GM18858 (cell line): ENCODE results near the gene LIFR.
"Not testable (repeated sequence)": the region's sequence is repeated elsewhere in the genome, so short reads cannot be mapped to it uniquely, and the experiment has no call there.

ENCODE experiments used
- ATAC-seq: cut with Tn5 transposase; IDR thresholded peaks from one replicate; pipeline ENCODE4 v1.9.1; 2021; ENCODE audit not compliant: unreplicated experiment

LIFR gene

DNA sequence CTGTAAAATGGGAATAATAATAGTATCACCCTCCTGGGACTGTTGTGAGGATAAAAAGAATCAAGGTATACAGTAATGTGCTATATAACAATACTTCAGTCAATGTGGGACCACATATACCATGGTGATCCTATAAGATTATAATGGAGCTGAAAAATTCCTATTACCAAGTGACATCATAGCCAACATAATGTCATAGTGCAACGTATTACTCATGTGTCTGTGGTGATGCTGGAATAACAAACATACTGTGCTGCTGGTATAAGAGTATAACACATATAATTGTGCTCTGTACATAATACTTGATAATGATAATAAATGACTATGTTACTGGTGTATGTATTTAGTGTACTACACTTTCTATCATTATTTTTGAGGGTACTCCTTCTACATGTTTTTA lies 38.1 kb downstream of the LIFR start:
- ATAC-seq = no peak

- ATAC-seq = not testable (repeated sequence)
These were observed 39.8 kb downstream of the LIFR start for GRCh38 chr5:38516649-38517048.

DNA sequence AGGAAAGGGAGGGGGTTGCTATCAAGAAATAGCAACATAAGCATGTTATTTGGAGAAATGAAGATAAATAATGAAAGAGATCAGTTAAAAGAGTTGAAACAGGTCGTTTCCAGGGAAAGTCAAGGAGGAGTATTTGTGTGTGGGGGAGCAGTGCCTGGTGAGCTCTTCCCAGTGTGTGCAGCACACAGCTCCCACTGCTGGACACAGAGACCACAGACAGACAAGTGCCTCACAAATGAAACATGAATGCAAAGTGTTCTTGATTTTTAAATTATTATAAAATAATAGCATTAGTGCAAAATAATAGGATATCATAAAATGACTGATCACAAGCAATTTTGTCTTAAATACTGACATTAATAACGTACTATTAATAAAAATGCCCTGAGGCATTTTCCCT lies 40.8 kb downstream of the LIFR start:
- ATAC-seq = no peak

DNA sequence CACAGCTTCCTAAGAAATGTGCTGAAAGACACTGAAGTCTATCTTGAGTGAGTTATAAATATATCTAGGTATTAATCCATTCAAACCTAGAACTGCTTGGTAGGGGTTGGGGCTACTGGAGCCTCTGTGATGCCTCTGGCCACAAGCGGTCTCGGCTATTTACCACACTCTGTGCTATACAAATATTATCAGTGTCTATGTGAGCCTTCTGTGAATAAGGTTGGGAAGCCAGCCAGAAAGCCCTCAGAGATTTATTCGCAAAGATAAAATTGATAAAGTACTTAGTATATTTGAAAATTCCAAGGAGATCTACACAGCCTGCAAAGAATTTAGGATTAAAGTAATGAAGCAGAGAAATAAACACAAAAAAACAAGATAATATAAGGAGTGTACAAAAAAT lies 41.4 kb downstream of the LIFR start:
- no peak for ATAC-seq

GRCh38 chr5:38509185-38509584 lies 47.3 kb downstream of the LIFR start:
- no peak for ATAC-seq

DNA sequence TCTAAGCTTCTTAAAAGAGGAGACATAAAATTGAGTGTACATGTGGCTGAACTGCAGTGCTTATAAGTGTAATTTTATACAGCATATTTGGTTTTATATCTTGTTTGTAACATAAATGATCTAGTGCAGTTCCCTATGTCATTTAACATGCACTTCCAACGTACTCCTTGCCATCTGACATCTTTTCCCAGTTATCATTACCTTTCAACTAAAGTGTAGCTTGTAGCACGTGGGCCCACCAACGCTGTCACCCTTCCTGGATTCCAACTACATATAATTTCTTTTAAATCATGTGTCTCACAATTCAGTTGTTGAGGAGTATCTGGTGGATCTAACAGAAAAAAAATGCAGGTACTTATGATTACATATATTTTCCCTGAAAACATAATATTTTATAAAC lies 50.1 kb downstream of the LIFR start:
- no peak for ATAC-seq

GRCh38 chr5:38500573-38501260 lies 55.7 kb downstream of the LIFR start:
- no peak for ATAC-seq

- no peak for ATAC-seq
These were observed 58.5 kb downstream of the LIFR start for GRCh38 chr5:38497946-38498345.

DNA sequence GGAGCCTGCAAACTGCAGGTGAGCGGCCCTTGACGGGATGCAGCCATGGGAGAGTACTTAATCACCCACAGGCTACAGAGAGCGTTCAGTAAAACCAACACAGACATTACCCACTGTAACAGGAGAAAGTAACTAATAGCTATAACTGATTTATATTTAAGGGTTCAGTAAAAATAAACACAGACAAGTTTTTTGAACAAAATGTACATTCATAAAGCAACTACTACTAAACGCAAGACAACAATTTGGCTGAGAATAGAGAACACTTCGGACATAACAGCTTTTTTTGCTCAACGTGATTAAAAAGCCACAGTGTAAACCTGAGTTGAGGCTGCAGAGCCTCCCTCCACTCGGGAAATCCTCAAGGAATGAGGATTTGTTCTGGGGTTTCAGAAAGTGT lies 61.7 kb downstream of the LIFR start:
- no peak for ATAC-seq

DNA sequence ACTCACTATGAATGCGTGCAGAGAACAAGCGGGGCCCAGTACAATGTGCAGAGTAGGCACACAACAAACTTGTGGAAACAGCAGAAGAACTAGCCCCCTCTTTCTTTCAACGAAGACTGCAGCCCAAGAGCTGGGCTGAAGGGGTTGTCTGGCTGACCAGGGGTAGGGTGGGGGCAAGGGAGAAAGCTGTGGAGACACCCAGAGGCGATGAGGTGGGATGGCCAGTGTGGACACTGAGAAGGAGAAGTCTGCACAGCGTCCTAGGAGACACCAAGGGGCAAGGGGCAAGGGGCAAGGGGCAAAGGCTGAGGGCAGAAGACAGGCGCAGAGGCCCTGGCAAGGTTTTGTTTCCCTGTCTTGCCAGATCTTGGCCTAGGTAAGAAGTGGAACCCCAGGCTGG lies 62.3 kb downstream of the LIFR start:
- ATAC-seq = no peak

GRCh38 chr5:38483805-38484398 lies 72.5 kb downstream of the LIFR start:
- ATAC-seq = no peak

GRCh38 chr5:38479315-38479904 lies 77.0 kb downstream of the LIFR start:
- ATAC-seq = no peak

DNA sequence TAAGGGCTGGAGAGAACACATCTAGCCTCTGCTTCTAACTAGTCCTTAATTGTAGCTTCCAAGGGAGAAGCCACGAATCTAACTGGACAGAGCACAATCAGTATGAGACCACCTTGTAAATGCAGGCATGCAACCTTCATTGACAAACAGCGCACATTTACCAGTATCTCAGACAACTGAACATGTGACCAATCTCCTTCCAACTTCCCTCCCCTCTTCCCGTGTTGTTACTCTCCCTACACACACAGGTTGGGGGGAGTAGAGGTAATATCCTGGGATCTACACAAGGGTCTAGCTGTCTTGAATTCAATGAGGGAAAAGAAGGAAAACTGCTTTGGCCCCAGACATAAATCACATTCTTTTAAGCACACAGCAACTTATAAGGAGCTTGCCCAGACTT lies 77.6 kb downstream of the LIFR start:
- ATAC-seq = no peak

- ATAC-seq = no peak
These were observed 78.3 kb downstream of the LIFR start for GRCh38 chr5:38478166-38478565.

GRCh38 chr5:38473008-38473407 lies 83.4 kb downstream of the LIFR start:
- no peak for ATAC-seq

DNA sequence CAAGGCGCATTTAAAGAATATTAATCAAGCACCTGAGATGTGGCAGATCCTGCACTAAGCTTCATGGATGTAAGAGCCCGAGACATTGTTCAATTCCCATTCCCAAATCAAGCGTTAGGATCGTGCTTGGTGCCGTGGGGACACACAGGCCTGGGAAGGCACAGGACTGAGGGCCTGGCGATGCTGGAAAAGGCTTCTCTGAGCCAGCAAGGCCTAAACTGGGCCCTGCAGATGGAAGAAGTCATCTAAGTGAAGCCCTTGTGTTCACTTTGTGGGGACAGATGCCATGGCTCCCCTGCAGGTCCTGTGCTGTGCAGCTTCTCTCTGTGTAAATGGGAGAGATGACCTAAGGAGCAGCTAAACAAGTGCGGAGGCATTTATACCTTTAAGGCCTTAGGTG lies 83.9 kb downstream of the LIFR start:
- ATAC-seq = no peak

DNA sequence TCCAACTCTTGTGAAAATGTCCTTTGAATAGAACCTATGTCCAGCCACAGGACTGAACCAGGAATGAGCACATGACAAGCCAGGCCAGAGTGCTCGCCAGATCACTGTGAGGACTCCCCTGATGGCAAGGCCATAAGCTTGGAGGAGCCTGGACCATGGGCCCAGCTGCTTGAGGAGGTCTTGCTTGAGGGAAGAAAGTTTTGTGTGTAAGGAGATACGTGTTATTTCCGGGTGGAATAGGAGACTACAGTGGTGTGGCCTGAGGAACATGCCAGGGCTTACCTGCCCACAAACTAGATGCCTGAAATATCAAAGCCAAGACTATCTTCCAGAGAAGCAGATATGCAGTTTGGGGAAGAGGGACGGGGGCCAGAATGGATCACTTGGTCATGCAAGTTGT lies 84.7 kb downstream of the LIFR start:
- ATAC-seq = no peak

GRCh38 chr5:38469707-38470267 lies 86.7 kb downstream of the LIFR start:
- no peak for ATAC-seq

- ATAC-seq = no peak
These were observed 87.3 kb downstream of the LIFR start for GRCh38 chr5:38468978-38469706.

- ATAC-seq = no peak
These were observed 88.2 kb downstream of the LIFR start for GRCh38 chr5:38468202-38468673.

GRCh38 chr5:38467353-38468040 lies 88.9 kb downstream of the LIFR start:
- no peak for ATAC-seq
